DND-41 (cell line): ENCODE results near the gene HLCS.
A peak's percentile ranks its signal among the peaks of the same experiment; 100 is the strongest.
"Not testable (repeated sequence)": the region's sequence is repeated elsewhere in the genome, so short reads cannot be mapped to it uniquely, and the experiment has no call there.

Experiments
- ATAC-seq: fragments of 200-7000 bp; cut with Tn5 transposase; 3 replicates; pipeline ENCODE4 v1.9.1; 2021; ENCODE audit warnings: low read depth; ENCODE audit not compliant: insufficient read depth
- DNase-seq: peaks from one replicate; pipeline ENCODE4 v3.0.0-alpha.2; 2020
- H2AFZ ChIP-seq: 2 replicates; pipeline ENCODE4 v1.6.0; 2012; ENCODE audit warnings: low read depth, low read length
- H3K27ac ChIP-seq: 2 replicates; pipeline ENCODE4 v1.5.1; 2012; ENCODE audit warnings: low read length, inconsistent platforms
- H3K27me3 ChIP-seq: fragments of 200-600 bp; sonication (generic); 2 replicates; pipeline ENCODE4 v1.6.0; 2012; ENCODE audit warnings: low read length, mild to moderate bottlenecking, inconsistent platforms; ENCODE audit not compliant: insufficient read depth, poor library complexity
- H3K36me3 ChIP-seq: 2 replicates; pipeline ENCODE4 v1.5.1; 2012; ENCODE audit warnings: low read length, inconsistent platforms; ENCODE audit not compliant: insufficient read depth
- H3K4me1 ChIP-seq: 2 replicates; pipeline ENCODE4 v1.5.1; 2012; ENCODE audit warnings: mild to moderate bottlenecking, low read length; ENCODE audit not compliant: insufficient read depth
- H3K4me2 ChIP-seq: 2 replicates; pipeline ENCODE4 v1.6.0; 2012; ENCODE audit warnings: mild to moderate bottlenecking, moderate library complexity, low read length, inconsistent platforms; ENCODE audit not compliant: insufficient read depth
- H3K4me3 ChIP-seq, 2 experiments: fragments of 200-600 bp in 1 of 2; shearing (Covaris generic) in 1 of 2; 2 replicates each; pipeline ENCODE4 v1.5.1; 2012 to 2016; ENCODE audit warnings: inconsistent platforms in 2 of 2, low read length in 2 of 2, mild to moderate bottlenecking in 2 of 2, low read depth in 1 of 2, moderate library complexity in 1 of 2
- H3K79me2 ChIP-seq: 2 replicates; pipeline ENCODE4 v1.6.0; 2012; ENCODE audit warnings: low read length, inconsistent platforms; ENCODE audit not compliant: insufficient read depth
- H3K9ac ChIP-seq: 2 replicates; pipeline ENCODE4 v1.6.0; 2012; ENCODE audit warnings: low read depth, mild to moderate bottlenecking, inconsistent platforms, low read length, moderate library complexity
- H3K9me3 ChIP-seq: 2 replicates; pipeline ENCODE4 v1.5.1; 2012; ENCODE audit warnings: low read length, moderate library complexity, mild to moderate bottlenecking, inconsistent platforms; ENCODE audit not compliant: insufficient read depth, severe bottlenecking
- H4K20me1 ChIP-seq: 2 replicates; pipeline ENCODE4 v1.6.0; 2012; ENCODE audit warnings: low read length; ENCODE audit not compliant: insufficient read depth
- CTCF ChIP-seq: IDR thresholded peaks from 2 replicates; pipeline ENCODE4 v1.5.1; 2012; ENCODE audit warnings: borderline replicate concordance, low read length, moderate library complexity, mild to moderate bottlenecking; ENCODE audit not compliant: poor library complexity, severe bottlenecking; ENCODE audit errors: extremely low read depth
- EZH2 ChIP-seq: IDR thresholded peaks from 3 replicates; pipeline ENCODE4 v1.6.1; 2012; ENCODE audit warnings: borderline replicate concordance, low read depth, mild to moderate bottlenecking, moderate library complexity, low read length, inconsistent platforms; ENCODE audit not compliant: severe bottlenecking

The HLCS gene

DNA sequence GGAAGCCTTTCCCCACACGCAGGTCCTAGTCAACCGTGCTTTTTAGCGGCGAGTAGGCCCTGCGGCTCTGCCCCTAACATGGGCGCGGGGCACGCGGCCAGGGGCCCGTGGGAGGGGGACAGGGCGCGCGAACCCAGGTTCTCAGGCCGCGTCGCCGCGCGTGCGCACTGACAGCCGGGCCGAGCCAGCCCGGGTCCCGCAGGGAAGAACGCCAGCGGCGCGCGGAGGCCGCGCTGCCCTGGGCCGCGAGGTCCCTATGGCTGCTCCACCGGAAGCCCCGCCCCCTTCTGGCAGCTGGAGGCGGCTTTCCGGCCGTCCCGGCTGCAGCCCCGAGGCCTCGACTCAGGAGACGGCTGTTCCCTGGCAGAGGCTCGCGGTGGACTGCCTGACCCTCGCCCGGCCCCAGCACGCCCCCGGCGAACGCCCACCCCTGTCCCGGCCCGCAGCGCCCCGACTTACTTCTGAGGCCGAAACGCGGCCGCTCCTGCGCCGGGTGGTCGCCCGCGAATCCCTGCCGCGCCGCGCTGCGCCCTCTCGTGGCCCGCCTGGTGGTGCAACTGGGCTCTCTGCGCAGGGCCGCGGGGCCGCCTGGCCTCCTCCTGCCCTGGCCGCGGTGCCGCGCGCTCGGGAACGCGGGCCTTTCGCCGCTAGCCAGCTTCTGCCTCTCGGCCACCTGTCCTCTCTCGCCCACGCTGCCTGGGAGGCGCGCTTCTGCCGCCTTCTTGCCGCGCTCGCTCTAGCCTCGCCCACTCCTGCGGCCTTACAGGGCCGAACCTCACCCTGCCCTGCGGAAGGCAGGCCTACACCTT is 23.4 kb upstream of the HLCS start:
- DNase-seq (peak; percentile 90), ATAC-seq (peak; percentile 92)
- H3K4me1 ChIP-seq = peaks cover 17% of the 10 kb centered on the region
- no peaks in the 10 kb centered on the region for H3K9me3 ChIP-seq
- H3K79me2 ChIP-seq = no peaks in the 10 kb centered on the region; the same call in 1 of the 2 replicates
- peak overlapping the region; percentile 45 to 66 for H3K4me3 ChIP-seq
- H3K4me2 ChIP-seq = peak overlapping the region; percentile 92
- TF ChIP-seq EZH2 (no peak), CTCF (peak; percentile 83)
- no peaks in the 10 kb centered on the region for H3K27me3 ChIP-seq
- peak overlapping the region; percentile 100 for H2AFZ ChIP-seq
- peak overlapping the region; percentile 82 for H3K9ac ChIP-seq
- no peaks in the 10 kb centered on the region for H3K36me3 ChIP-seq
- peak overlapping the region; percentile 86 for H3K27ac ChIP-seq
- H4K20me1 ChIP-seq = no peaks in the 10 kb centered on the region

DNA sequence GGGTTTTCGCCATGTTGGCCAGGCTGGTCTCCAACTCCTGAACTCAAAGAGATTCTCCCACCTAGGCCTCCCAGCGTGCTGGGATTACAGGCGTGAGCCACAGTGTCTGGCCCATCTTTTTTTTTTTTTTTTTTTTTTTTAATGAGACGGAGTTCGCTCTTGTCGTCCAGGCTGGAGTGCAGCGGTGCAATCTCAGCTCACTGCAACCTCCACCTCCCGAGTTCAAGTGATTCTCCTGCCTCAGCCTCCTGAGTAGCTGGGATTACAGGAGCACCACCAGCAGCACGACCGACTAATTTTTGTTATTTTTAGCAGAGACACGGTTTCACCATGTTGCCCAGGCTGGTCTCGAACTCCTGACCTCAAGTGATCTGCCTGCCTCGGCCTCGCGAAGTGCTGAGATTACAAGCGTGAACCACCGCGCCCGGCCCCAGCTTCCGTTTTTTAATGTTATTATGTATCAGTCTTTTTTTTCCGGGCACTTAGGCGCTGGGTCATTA is 22.8 kb upstream of the HLCS start:
- H3K27ac ChIP-seq = peak overlapping the region; percentile 86
- H3K4me1 ChIP-seq = peaks cover 17% of the 10 kb centered on the region
- H3K9me3 ChIP-seq, ATAC-seq, H3K79me2 ChIP-seq, H3K27me3 ChIP-seq, H4K20me1 ChIP-seq, H3K36me3 ChIP-seq, DNase-seq: not testable (repeated sequence)
- H3K4me2 ChIP-seq = peak overlapping the region; percentile 92
- H2AFZ ChIP-seq = peak overlapping the region; percentile 100
- peak overlapping the region; percentile 82 for H3K9ac ChIP-seq
- peak overlapping the region; percentile 45 to 66 for H3K4me3 ChIP-seq

DNA sequence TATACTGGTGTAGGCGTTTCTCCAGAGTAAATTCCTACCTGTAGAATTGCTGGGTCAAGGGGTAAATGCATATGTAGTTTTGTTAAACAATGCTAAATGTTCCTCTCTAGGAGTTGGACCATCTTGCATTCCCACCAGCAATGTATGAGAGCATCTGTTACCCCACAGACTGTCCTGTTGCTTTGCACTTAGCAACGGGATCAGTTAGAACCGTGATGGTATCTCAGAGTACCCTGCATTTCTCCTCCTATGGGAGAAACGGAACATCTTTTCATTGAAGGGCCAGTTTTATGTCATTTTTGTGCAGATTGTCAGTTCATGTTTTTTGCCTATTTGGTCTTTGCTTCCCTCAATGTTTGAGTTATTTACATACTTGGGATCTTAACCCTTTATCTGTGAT is 22.1 kb upstream of the HLCS start:
- DNase-seq (no peak), ATAC-seq (no peak)
- Histone ChIP-seq H4K20me1 (no peaks in the 10 kb centered on the region), H3K27ac (no peak overlapping the region), H3K9me3 (no peaks in the 10 kb centered on the region), H3K27me3 (no peaks in the 10 kb centered on the region), H3K79me2 (no peaks in the 10 kb centered on the region; the same call in 1 of the 2 replicates), H3K4me3 (no peak overlapping the region), H2AFZ (no peak overlapping the region), H3K36me3 (no peaks in the 10 kb centered on the region), H3K9ac (no peak overlapping the region), H3K4me2 (peak overlapping the region; percentile 21; the same call in 1 of the 2 replicates), H3K4me1 (peaks cover 17% of the 10 kb centered on the region)
- TF ChIP-seq EZH2 (no peak), CTCF (no peak)

GRCh38 chr21:36987845-36988244 is 21.4 kb upstream of the HLCS start:
- Histone ChIP-seq H2AFZ (peak overlapping the region; percentile 52; the same call in 1 of the 2 replicates), H3K4me1 (peaks cover 17% of the 10 kb centered on the region), H3K4me3 (no peak overlapping the region), H3K4me2 (no peak overlapping the region), H3K36me3 (no peaks in the 10 kb centered on the region), H4K20me1 (no peaks in the 10 kb centered on the region), H3K9me3 (no peaks in the 10 kb centered on the region), H3K27me3 (no peaks in the 10 kb centered on the region), H3K79me2 (no peaks in the 10 kb centered on the region; the same call in 1 of the 2 replicates), H3K9ac (no peak overlapping the region), H3K27ac (no peak overlapping the region)
- TF ChIP-seq CTCF (no peak), EZH2 (no peak)
- ATAC-seq = no peak
- DNase-seq = no peak
